Astrocyte (in vitro differentiated cells and primary cell): ENCODE results near the gene TMEM270.

Experiments
- CTCF ChIP-seq: IDR thresholded peaks from 2 replicates; pipeline ENCODE4 v1.5.1; 2011; ENCODE audit warnings: low read depth, mild to moderate bottlenecking, inconsistent platforms, low read length, moderate library complexity; ENCODE audit not compliant: insufficient read depth
- EZH2 ChIP-seq: IDR thresholded peaks from 2 replicates; pipeline ENCODE4 v1.6.1; 2012; ENCODE audit warnings: mild to moderate bottlenecking, low read length, inconsistent platforms; ENCODE audit not compliant: insufficient read depth

- TF ChIP-seq CTCF (no peak), EZH2 (no peak)
Measured at GRCh38 chr7:73850781-73851207, 10.2 kb upstream of the TMEM270 start.
